Measurements from ENCODE around the gene ENPP1.

Gene ENPP1

DNA sequence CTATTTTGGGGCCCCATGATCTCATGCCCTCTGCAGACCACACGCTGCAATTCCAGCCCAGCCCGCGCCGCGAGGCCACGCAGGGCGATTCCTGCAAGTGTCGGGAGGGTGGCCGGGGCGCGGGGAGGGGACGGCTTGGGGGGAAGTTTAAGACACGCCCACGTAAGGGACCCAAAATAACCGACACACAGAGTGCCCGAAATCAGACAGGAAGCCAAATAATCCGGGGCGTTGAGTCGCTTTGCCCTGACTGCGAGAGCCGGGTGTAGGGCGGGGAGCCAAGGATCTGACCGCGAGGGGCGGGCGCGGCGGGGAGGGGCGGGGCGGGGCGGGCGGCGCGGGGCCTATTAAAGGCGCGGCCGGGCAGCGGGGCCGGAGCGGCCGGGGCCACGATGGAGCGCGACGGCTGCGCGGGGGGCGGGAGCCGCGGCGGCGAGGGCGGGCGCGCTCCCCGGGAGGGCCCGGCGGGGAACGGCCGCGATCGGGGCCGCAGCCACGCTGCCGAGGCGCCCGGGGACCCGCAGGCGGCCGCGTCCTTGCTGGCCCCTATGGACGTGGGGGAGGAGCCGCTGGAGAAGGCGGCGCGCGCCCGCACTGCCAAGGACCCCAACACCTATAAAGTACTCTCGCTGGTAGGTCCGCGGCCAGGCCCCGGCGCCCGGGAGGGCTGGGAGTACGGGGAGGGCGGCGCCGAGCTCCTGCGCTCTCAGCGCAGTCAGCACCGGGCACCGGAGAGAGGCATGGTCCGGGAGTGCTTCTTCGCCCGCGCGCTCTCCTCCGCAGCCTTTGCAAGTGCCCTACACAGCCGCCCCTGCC is at the start of gene ENPP1:
Gene ENPP1, plus strand, starts transcription at position 377 of the 816 bp plus-strand sequence. Its CDS starts 16 bp downstream, at position 393.
- DNase-seq: peak; percentile 66

DNA sequence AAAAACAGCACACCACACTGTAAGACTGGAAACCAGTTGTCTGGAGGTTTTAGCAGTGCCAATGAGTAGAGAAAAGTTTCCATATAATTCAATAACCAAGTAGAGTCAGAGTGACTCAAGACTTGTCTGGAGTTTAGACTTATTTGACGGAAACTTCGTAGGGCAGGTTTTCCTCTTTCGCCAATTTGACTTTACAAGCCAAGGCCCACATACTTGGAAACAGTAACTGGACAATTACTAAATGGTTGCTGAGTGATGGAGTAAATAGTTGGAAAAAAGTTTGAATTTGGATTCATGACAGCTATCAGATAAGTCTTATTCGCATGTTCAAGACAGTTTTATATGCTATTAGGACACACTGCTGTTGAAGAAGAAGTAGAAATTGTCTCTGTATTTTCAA is 48.9 kb upstream of the ENPP1 start:
- no peak for DNase-seq

DNA sequence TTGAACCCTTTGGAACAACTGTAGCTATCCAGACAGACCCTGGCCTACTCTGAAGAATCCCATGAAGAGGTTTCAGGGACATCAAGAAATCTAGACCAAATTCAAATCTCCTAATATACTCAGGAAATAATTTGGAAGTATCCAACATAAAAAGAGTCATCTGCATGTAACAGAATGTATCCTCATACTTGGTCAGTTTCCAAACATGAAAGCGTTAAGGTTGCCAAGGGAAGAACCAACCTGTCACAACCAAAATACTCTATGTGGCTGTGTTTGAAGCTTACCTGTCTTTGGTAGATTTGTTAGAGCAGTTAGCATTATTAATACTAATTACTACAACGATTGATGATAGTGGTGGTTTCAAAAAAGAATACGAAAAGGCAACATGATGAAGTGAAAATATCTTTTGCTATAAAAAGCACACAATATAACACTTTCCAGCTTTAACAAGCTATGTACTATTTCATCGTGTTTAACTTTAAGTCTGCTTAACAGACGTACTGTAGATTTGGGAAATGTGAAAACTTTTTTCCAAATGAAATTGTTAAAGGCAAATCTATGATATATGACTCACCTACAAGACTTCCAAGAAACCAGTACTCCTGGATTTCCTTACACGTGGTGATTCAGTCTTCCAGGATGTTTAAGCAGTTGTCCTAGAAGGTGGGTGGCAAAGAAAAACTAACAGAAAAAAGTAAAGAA is 46.6 kb upstream of the ENPP1 start:
- DNase-seq: no peak

DNA sequence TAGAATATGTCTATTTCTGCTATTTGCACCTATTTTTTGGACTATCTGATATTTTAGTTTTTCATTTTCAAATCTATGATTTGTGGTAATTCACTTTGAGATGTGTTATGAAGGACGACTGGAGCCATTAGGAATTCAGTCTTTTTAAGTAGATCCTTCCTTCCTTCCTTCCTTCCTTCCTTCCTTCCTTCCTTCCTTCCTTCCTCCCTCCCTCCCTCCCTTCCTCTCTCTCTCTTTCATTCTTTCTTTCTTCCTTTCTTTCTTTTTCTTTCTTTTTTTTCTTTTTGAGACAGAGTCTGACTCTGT is 46.1 kb upstream of the ENPP1 start:
- no peak for DNase-seq

DNA sequence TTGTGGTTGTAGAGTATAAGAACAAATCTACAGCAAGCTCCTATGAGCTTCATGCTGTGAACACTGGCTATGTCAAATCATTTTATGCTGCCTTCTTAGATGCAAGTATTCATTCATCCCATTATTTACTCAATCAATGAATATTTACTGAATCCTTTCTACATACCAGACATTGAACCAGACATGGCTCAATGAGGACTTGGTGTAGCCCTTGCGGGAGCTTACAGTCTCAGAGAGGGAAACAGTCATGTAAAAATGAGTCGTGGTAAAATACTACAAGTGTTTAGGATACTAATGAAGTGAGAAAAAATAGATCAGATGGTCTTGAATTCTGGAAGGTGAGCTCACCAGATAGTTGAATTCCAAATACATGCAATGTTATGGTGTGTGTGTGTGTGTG is 44.8 kb upstream of the ENPP1 start:
- no peak for DNase-seq

DNA sequence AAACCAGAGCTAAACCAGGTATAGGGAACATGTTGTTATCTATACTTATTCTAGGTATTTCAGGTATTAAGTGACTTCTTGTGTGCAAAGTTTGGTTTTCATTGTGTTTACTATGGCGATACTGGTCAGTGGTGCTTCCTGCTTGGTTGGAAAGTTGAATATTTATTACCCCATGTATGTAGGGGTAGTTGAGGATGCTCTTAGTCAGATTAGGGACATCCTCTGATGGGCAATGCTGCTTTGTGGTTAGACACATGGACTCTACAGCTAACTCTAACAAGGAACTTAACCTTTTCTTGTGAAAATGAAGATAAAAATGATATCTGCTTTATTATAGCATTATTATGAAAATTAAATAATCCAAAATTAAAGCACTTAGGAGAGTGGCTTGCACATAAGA is 44.1 kb upstream of the ENPP1 start:
- no peak for DNase-seq

DNA sequence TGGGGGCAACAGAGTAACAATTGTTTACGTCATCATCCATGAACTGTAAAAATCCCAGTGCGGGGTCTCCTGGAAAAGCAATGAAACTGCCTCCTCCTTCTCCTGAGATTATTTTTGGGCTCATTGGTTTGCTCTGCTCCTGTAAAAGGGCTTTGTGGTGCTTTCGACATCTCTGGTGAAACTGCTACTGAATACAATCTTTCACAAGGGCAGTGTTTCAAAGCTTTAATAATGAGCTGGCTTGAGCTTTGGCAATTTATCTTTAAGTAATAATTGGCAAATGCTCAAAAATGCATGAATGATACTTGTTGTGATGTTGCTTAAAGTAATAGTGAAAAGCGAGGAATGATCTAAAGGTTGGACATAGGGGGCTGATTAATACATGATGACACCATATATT is 43.5 kb upstream of the ENPP1 start:
- DNase-seq: no peak

DNA sequence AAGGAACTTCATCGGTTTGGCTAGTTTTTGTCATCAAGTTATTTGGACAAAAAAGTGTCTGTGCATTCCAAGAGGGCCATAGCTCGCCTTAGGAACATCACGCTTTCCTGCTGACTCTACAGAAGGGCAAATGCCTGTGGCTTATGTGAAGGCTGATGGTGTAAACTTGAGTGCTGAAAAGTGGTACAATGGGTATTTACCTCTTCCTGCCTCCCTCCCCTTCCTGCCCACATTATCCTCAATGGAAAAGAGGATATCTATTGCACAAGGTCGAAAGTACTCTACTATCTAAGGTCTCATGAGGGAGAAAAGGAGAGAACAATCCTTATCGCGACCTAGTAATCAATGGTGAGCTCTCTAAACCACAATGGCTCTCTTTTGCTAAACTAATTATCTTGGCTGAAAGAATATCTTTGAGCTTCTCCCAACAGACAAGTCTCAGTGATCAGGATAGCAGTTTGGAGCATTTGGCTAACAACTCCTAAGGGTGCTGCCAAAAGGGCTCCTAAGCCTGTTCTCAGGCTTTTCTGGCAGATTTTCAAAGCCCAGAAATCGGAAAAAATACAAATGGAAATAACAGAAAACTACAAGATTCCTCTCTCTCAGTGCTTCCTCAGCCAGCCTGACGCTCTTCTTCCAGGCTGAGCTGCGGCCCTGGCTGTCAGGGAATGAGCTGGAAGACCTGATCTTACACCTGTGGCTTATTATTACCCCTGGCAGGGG is 42.6 kb upstream of the ENPP1 start:
- DNase-seq: no peak

DNA sequence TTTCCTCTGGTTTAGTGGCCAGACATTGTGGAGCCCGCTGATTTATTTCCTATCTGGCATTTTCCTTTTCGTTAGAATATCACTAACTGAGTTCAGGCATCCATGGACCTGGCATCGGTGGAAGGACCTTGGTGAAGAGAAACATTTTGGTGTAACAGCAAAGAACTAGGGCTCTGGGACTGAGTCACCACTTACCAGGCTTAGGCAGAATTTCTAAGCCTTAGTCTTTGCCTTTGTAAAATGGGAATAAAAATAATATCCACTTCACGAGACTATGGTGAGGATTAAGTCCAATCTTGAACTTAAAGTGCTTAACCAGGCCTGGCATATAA is 42.0 kb upstream of the ENPP1 start:
- DNase-seq: no peak

DNA sequence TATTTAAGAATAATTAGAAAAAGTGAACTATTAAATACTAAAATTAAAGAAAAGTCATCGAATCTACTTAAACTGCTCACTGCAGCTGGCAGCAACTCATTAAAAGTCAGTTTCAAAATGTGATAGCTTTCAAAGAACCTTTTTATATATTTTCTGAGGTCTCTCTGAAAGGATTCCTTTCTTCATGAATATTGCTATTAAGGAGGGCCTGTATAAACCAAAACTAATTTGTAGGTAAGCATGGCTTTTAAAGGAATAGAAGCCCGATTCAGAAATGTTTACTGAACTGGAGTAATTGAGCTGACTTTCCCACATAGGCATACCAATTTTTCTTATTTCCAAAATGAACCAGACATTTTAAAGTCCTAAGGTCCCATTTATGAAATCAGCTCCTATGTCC is 41.2 kb upstream of the ENPP1 start:
- no peak for DNase-seq

DNA sequence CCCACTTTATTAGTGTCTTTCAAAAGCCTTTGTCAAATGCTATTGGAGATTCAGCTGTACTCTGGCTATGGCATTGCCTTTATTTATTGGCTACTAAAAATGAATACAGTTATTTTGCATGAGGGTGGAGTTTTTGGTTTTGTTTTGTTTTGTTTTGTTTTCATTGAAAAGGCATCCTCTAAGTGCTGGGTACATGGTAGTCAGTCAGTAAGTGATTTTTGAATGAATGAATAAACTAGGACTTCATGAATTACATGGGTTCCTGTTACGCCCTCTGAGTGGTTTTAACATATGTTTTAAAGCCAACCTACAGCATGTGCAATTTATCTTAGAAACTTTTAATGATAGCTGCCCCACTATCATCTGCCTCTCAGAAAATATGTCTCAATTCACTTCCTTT is 38.9 kb upstream of the ENPP1 start:
- no peak for DNase-seq

DNA sequence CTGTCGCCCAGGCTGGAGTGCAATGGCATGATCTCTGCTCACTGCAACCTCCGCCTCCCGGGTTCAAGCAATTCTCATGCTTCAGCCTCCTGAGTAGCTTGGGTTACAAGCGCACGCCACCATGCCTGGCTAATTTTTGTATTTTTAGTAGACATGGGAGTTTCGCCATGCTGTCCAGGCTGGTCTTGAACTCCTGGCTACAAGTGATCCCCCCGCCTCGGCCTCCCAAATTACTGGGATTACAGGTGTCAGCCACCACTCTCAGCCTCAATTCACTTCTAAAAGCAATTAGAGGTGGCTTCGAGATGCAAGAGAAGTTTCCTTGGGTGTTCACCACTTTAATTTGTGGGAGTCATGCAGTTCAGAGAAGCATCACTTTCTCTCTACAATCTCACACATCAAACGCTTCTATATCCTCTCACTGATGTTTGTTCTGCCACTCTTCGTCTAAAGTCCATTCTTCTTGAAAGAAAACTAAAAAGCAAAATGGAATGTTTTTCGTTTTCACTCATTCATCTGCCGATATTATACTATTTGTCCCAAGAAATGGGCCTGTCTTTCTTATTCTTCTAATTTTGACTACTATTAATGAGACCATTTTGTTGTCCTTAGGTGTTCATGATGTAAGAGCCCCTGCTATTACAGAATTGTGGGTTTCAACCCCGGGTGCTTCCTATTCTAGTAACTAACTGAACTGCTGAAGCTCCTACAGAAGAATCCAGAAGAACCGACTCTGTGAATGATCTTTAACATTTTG is 38.3 kb upstream of the ENPP1 start:
- no peak for DNase-seq

DNA sequence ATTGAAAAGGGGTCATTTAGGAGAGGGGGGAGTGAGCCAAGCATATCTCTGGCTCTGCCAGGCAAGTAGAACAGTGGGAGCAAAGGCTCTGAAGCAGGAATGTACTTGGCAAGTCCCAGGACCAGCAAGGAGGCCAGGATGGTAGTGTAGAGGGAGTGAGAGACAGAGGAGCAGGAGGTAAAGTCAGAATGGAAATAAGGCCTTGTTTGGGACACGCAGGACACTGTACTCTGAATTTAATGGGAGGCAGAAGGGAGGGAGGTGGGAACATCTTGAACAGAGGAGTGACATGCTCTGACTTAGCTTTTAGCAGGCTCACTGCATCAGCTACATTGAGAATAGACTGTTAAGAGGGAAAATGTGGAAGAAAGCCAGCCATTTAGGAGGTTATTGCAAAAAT is 37.0 kb upstream of the ENPP1 start:
- no peak for DNase-seq

DNA sequence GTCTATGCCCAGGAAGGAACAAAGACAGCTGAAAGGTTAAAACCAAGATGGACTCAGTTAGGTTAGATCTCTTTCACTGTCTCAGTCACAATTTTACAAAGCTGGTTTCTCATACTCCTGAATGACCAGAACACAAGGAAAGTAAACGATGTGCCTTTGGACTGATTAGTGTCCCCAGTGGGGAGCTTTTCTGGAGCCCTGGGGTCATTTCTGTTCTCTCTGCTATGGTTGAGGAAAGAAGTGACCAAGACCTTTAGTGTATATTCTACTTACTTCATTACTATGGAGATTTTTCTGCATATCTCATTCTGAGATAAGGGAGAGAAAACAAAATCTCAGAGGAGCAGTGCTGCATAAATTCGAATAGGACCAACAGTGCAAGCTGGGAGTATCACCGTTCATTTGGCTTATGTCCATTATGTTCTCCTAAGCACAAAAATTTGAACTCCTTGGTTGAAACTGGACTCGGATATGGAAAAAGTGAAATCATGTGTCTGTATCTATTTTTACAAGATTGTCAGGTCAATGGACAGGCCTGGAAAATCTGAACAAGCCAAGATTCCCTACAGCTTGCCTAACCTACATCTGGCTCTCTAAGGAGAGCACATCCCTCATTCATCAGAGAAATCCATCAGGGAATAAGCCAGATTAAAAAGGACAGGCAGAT is 34.4 kb upstream of the ENPP1 start:
- no peak for DNase-seq

DNA sequence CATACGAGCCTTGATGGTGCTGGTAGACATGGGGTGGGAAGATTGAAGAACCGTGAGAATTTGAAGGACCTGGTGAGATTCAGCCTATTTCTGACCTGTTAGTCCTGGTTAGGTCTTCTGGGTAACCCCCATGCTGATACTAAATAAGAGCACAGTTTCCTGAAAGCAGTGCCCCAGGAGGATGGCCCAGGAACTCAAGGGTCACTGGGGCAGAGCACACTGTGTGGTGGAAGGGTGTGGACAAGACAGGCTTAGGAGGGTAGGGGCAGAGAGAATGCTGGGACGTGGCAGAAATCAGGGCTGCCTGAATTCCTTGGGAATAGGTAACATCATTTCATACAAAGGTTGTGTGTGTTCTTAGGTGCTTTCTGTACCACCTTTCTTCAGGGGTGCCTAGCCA is 31.9 kb upstream of the ENPP1 start:
- DNase-seq: no peak

DNA sequence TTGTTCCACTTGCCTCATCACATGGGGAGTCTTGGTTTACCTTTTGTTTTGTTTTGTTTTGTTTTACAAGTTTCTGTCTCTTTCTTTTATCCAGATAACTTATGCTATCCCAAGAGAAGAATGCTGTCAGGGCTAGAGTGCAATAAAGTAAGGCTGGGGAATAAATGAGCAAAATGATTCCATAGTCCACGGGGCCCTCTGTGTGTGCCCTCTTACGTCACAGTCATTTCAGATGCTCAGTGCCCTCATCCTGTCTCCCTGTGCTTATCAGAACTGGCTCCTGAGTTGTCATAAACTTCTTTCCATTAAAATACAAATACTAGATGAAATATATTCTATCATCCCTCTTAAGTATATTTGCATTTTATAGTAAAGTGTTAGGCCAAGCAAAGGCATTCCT is 30.8 kb upstream of the ENPP1 start:
- no peak for DNase-seq

DNA sequence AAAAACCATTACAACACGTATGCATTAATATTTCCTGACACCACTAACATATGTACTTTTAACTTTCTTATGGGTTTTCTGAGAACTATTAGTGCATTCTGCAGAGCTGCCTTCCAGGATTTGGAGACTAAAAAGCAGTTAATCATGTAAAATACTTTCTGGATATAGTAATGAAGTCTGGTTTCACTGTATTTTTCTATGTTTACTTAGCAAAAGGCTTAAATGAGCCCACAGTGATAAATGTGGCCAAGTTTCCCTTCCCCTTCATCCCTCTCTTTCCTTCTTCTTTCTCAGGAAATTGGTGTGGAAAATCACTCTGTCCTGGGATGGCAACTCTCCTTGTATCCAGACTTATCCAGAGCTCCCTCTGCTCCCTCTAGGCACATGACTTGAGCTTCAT is 29.7 kb upstream of the ENPP1 start:
- DNase-seq: no peak

DNA sequence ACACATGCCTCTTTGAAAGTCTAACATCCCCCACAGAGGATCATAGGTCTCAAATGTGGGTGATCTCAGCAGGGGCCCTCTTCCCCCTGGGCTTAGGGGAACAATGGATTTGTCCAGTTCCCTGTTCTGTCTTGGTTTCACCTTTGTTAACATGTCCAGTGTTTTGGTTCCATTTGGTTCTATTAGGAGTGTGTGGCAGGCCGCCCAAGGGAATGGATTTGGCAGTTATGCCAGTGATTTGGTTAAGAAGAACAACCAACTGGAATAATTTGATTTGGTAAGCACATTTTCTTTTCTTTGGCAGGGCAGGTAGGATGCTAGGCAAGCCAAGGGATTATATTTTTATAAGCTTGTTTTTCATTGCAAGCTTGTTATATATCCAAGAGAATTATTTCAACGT is 28.5 kb upstream of the ENPP1 start:
- no peak for DNase-seq

DNA sequence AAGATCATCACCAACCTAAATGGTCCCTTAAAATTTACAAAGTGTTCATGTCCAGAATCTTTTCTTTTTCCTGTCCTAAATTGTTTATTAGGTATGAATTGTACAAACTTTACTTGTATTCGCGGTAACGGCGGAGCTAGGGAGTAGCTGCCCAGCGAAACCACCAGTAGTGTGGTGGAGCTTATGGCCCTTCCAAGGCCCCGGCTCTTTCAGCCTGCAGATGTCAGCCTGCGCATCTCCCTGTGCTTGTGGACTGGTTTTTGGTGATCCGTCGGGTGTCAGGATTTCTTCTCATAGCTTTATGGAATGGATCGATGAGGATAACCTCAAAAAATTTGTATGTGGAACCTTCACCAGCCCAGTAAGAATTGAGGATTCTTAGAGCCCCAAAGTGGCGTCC is 27.2 kb upstream of the ENPP1 start:
- no peak for DNase-seq

DNA sequence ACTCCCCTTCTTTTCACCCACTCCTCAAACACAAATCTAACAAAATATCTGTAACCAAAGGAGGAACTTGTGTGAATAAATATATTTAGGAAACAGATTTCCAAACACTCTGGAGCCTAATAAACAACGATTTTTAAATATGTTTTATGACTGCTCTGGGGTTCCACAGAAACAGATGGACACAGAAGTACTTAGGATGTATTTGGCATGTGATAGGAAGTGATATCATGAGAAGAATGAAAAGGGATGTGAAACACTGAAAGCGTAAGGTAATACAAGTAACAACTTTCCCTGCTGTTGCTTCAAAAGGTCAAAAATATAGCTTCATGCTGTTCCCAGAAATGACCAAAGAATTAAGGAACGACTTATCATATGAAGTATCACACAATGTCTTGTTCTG is 26.1 kb upstream of the ENPP1 start:
- no peak for DNase-seq

DNA sequence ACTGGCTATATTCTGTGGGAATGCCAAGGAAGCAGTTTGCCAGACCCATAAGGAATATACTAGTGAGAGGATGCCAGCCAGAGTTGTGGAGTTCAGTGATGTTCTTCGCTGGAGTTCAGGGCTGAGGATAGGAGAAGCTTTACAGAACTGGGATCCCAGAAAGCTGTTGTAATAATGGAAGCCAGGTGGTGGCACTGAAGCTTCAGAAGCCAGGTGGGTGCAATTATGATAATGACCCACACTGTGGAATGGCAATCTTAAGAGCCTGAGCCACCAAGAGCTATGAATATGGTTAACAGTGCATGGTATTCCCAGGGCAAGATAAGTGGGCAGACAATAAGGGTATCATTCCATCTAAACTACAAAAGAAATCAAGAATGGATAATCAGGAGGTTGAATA is 25.1 kb upstream of the ENPP1 start:
- DNase-seq: no peak

DNA sequence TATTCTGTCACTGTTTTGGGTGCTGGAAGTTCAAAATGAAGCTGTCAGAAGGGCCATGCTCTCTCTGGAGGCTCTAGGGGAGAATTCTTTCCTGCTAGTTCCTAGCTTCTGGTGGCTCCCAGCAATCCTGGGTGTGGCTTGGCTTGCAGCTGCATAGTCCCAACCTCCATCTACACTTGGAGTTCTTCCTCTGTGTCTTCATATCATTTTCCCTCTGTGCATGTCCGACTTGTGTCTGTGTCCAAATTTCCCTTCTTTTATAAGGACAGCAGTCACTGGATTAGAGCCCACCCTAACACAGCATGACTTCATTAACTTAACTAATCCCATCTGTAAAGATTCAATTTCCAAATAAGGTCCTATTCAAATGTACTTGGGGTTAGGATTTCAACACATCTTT is 23.3 kb upstream of the ENPP1 start:
- no peak for DNase-seq

DNA sequence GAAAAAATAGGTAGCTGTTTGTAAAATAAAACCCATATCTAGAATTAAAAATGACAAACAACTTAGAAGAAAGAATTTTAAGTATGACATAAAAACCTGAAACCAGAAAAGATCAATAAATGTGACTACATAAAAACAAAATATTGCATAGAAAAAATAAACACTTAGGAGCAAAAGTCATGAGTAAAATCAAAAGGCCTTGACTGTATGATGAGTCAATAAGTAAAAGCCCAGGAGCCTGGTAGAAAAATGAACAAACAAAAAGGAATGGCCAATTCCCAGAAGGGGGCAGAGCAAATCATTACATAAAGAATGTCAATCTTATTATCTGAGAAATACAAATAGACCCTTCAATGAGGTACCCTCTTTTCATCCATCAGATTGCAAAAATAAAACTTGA is 20.7 kb upstream of the ENPP1 start:
- DNase-seq: no peak
